ENCODE data around the gene CDK14.
A peak's percentile ranks its signal among the peaks of the same experiment; 100 is the strongest.

Gene CDK14

DNA sequence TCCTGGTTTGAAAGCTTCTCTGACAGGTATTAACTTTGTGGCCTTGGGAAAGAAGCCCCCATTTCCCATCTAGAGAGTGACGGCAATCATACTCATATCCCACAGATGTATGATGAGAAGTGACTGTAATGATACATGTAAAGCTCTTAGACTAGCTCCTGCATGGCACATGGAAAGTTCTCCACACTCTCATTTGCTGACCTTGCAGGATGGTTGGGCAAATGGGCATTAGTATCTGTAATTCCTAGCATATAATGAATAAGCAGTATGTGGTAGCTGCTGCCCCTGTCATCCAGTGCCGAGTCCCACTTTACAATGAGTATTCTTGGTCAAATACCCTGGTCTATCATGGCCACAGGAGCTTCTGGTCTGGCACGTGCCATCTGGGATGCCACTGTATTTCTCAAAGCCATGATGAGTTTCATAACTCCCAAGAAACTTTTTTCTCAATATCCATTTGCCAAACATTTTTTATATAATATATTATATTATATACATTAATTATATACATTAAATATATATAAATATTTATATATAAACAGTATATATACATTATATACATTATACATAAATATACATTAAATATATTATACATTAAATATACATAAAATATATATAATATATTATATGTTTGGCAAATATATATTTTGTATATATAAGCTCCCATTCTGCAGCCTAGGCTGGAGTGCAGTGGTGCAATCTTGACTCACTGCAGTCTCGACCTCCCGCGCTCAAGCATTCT is 561.6 kb downstream of the CDK14 start:
- H3K4me3 ChIP-seq (replicated peaks; ENCODE audit: low read depth, low read length), result no peak overlapping the region
- H3K27me3 ChIP-seq (replicated peaks; ENCODE audit: control insufficient read depth, insufficient read depth, low read length), result no peaks in the 10 kb centered on the region
- H3K36me3 ChIP-seq (ENCODE audit: control insufficient read depth, insufficient read depth, low read length), result no peaks in the 10 kb centered on the region
- no peak for DNase-seq (ENCODE audit: extremely low read depth, insufficient read length)
- TF ChIP-seq, protein P1, sequence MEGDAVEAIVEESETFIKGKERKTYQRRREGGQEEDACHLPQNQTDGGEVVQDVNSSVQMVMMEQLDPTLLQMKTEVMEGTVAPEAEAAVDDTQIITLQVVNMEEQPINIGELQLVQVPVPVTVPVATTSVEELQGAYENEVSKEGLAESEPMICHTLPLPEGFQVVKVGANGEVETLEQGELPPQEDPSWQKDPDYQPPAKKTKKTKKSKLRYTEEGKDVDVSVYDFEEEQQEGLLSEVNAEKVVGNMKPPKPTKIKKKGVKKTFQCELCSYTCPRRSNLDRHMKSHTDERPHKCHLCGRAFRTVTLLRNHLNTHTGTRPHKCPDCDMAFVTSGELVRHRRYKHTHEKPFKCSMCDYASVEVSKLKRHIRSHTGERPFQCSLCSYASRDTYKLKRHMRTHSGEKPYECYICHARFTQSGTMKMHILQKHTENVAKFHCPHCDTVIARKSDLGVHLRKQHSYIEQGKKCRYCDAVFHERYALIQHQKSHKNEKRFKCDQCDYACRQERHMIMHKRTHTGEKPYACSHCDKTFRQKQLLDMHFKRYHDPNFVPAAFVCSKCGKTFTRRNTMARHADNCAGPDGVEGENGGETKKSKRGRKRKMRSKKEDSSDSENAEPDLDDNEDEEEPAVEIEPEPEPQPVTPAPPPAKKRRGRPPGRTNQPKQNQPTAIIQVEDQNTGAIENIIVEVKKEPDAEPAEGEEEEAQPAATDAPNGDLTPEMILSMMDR (IDR thresholded peaks at IDR 0.05; ENCODE audit: insufficient read depth, low read length, poor library complexity, severe bottlenecking), result no peak

DNA sequence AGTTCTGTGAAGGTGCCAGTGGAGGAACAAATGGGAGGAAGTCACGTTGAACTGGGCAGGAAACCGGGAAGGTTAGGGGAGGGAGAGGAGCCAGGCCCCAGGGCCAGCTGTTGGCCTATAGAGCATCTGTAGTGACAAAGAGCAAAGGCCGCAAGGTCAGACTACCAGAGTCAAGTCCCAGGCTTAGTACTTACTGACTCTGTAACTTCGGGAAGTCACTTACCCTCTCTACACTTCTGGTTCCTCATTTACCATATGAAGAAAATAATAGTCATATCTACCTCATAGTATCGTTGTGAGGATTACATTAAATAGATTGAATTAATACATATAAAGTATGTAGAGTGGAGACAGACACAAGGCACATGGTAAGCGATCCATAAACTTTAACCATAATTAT is 566.3 kb downstream of the CDK14 start:
- DNase-seq (ENCODE audit: extremely low read depth, insufficient read length), result no peak
- no peaks in the 10 kb centered on the region for H3K36me3 ChIP-seq (ENCODE audit: control insufficient read depth, insufficient read depth, low read length)
- H3K27me3 ChIP-seq (replicated peaks; ENCODE audit: control insufficient read depth, insufficient read depth, low read length), result no peaks in the 10 kb centered on the region
- TF ChIP-seq, protein P1 (IDR thresholded peaks at IDR 0.05; ENCODE audit: insufficient read depth, low read length, poor library complexity, severe bottlenecking), result no peak
- H3K4me3 ChIP-seq (replicated peaks; ENCODE audit: low read depth, low read length), result no peak overlapping the region

DNA sequence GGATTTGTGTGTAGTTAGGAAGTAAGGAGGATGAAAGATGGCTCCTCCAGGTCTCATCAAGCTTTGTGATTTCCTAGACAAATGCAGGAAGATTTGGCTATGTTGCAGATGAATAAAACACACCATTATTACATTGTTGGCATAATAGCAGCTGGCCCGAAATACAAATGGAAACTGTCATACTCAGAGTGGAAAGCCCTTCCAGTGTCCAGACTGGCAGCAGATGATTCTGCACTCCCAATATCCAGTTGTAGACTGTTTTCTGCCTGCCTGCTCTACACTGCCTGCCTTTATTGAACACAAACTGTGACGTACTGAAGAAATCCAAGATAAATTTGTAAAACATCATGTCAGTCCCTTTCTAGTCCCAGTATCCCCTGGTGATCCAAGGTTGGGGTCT is 568.4 kb downstream of the CDK14 start:
- TF ChIP-seq, protein P1 (IDR thresholded peaks at IDR 0.05; ENCODE audit: insufficient read depth, low read length, poor library complexity, severe bottlenecking), result no peak
- DNase-seq (ENCODE audit: extremely low read depth, insufficient read length), result no peak
- H3K36me3 ChIP-seq (ENCODE audit: control insufficient read depth, insufficient read depth, low read length), result no peaks in the 10 kb centered on the region
- H3K27me3 ChIP-seq (replicated peaks; ENCODE audit: control insufficient read depth, insufficient read depth, low read length), result no peaks in the 10 kb centered on the region
- H3K4me3 ChIP-seq (replicated peaks; ENCODE audit: low read depth, low read length), result no peak overlapping the region

DNA sequence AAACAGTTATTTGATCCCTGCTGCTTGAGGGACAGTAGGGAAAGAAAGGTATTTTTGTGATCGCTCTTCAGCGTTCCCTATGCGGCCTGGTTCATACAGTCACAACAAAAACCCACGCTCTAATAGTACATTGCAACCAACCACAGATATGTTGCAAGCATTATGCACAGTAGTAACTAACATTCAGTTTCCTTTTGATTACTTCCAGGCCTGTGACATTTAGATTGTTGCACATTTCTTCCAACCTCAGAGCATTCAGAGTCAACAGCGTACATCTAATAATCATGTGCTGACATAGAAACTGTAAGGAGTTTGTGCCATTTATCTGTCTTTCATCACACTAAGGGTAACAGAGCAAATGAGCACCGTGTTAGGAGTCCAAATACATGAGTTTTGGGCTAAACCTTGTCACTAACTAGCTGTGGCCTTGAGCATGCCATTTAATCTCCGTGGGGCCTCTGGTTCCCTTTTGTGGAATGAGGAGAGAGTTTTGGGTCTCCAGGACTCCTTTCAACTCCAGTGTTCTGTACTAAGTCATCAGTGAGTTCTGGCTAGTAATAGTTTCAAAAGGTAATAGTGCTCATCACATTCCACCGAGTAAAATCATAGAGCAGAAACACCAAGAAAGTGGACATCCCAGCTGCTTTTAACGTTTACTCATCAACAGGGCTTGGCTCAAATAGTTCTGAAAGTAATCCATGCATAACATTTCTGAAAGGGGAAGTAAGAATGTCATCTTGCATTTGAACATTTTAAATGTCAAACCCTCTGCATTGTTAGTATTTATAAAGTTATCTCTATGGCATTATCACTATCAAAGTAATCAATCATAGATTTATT is 569.1 kb downstream of the CDK14 start:
- TF ChIP-seq, protein P1 (IDR thresholded peaks at IDR 0.05; ENCODE audit: insufficient read depth, low read length, poor library complexity, severe bottlenecking), result no peak
- Histone ChIP-seq H3K36me3 (ENCODE audit: control insufficient read depth, insufficient read depth, low read length) (no peaks in the 10 kb centered on the region), H3K4me3 (replicated peaks; ENCODE audit: low read depth, low read length) (no peak overlapping the region), H3K27me3 (replicated peaks; ENCODE audit: control insufficient read depth, insufficient read depth, low read length) (no peaks in the 10 kb centered on the region)
- peak; percentile 22 for DNase-seq (ENCODE audit: extremely low read depth, insufficient read length)

GRCh38 chr7:91165846-91166230 is 569.7 kb downstream of the CDK14 start:
- TF ChIP-seq, protein P1 (IDR thresholded peaks at IDR 0.05; ENCODE audit: insufficient read depth, low read length, poor library complexity, severe bottlenecking), result no peak
- DNase-seq (ENCODE audit: extremely low read depth, insufficient read length), result no peak
- Histone ChIP-seq H3K4me3 (replicated peaks; ENCODE audit: low read depth, low read length) (no peak overlapping the region), H3K27me3 (replicated peaks; ENCODE audit: control insufficient read depth, insufficient read depth, low read length) (no peaks in the 10 kb centered on the region), H3K36me3 (ENCODE audit: control insufficient read depth, insufficient read depth, low read length) (no peaks in the 10 kb centered on the region)
